ENCODE results near the gene TMEM178B.

Gene TMEM178B

GRCh38 chr7:141352955-141353354 lies 279.1 kb downstream of the TMEM178B start:
- no peaks in the 10 kb centered on the region for H3K9me3 Mint-ChIP-seq (ENCODE audit: low read depth)
- no peak overlapping the region for H3K27ac Mint-ChIP-seq
- peaks cover 3% of the 10 kb centered on the region for H3K27me3 Mint-ChIP-seq
- H3K4me1 Mint-ChIP-seq (ENCODE audit: low read depth): peaks cover 12% of the 10 kb centered on the region
- no peak overlapping the region for H3K4me3 Mint-ChIP-seq
- no peaks in the 10 kb centered on the region for H3K36me3 Mint-ChIP-seq

DNA sequence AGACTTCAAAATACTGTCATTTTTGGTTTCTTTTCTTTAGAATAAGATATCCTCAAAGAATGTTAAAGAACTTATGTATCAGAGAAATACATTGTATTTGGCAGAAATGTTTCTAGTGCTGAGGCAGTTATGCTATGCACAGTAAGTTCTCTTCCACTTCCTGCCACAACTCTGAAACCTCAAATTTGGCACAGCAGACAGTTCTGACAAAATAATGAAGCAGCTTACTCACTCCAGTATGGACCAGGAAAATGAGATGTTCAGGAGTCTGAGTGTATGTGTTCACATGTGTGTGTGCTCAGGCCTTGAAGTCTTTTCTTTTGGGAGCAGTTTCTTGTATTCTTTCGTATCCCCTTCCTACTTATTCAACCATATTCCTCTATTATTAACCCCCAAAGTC lies 280.4 kb downstream of the TMEM178B start:
- H3K4me1 Mint-ChIP-seq (ENCODE audit: low read depth): peaks cover 12% of the 10 kb centered on the region
- no peak overlapping the region for H3K27ac Mint-ChIP-seq
- peaks cover 8% of the 10 kb centered on the region for H3K27me3 Mint-ChIP-seq
- H3K4me3 Mint-ChIP-seq: no peak overlapping the region
- H3K9me3 Mint-ChIP-seq (ENCODE audit: low read depth): no peaks in the 10 kb centered on the region
- peaks cover 2% of the 10 kb centered on the region for H3K36me3 Mint-ChIP-seq

GRCh38 chr7:141355032-141355431 lies 281.2 kb downstream of the TMEM178B start:
- Mint-ChIP-seq H3K9me3 (ENCODE audit: low read depth) (no peaks in the 10 kb centered on the region), H3K27ac (no peak overlapping the region), H3K4me1 (ENCODE audit: low read depth) (peaks cover 12% of the 10 kb centered on the region), H3K4me3 (no peak overlapping the region), H3K27me3 (peaks cover 8% of the 10 kb centered on the region), H3K36me3 (peaks cover 4% of the 10 kb centered on the region)

- Mint-ChIP-seq H3K9me3 (ENCODE audit: low read depth) (no peaks in the 10 kb centered on the region), H3K27ac (no peak overlapping the region), H3K36me3 (peaks cover 4% of the 10 kb centered on the region), H3K4me3 (no peak overlapping the region), H3K4me1 (ENCODE audit: low read depth) (peaks cover 12% of the 10 kb centered on the region), H3K27me3 (peaks cover 8% of the 10 kb centered on the region)
Measured at GRCh38 chr7:141356161-141356560, 282.3 kb downstream of the TMEM178B start.

DNA sequence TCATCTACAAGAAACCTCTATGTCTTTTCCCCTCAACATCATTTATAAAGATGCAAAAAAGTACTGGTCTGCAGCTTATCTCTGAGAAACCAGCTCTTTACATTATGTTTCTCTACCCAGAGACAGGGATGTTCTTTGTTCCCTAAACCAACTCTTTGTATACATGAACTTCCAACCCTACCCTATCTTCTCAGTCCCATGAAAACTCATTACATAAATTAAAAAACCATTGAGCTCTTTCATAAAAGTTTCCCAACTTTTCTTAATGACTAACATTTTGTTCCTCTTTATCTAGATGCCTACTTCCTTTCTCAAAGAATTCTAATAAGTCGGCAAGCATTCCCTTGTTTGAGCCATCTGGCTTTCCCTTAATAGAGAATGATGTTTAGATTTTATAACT lies 284.5 kb downstream of the TMEM178B start:
- Mint-ChIP-seq H3K9me3 (ENCODE audit: low read depth) (no peaks in the 10 kb centered on the region), H3K36me3 (peaks cover 4% of the 10 kb centered on the region), H3K27ac (no peak overlapping the region), H3K27me3 (peaks cover 8% of the 10 kb centered on the region), H3K4me3 (no peak overlapping the region), H3K4me1 (ENCODE audit: low read depth) (peaks cover 12% of the 10 kb centered on the region)

DNA sequence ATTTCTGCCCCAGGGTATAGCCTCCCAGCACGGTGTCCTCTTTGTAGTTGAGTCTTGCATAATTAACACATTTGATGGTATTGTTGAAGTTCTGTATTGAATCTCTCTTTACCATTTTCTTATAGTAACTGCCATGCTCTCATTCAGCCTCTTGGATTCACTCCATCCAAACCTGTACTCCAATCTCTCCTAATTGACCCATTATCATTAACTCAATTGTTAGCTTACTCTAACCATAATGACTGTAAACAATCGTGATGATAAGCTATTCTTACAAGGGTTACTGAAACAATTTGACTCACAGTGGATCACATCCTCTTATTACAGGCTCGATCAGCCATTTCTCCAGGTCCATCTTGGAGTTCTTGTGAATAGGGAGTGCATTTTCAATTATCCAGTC lies 285.4 kb downstream of the TMEM178B start:
- Mint-ChIP-seq H3K4me1 (ENCODE audit: low read depth) (peaks cover 7% of the 10 kb centered on the region), H3K36me3 (peaks cover 4% of the 10 kb centered on the region), H3K9me3 (ENCODE audit: low read depth) (no peaks in the 10 kb centered on the region), H3K27ac (no peak overlapping the region), H3K27me3 (peaks cover 8% of the 10 kb centered on the region), H3K4me3 (no peak overlapping the region)

- Mint-ChIP-seq H3K4me1 (ENCODE audit: low read depth) (peaks cover 2% of the 10 kb centered on the region), H3K27me3 (peaks cover 8% of the 10 kb centered on the region), H3K27ac (no peak overlapping the region), H3K9me3 (ENCODE audit: low read depth) (no peaks in the 10 kb centered on the region), H3K4me3 (no peak overlapping the region), H3K36me3 (peaks cover 4% of the 10 kb centered on the region)
Measured at GRCh38 chr7:141359740-141360415, 286.0 kb downstream of the TMEM178B start.

- Mint-ChIP-seq H3K36me3 (peaks cover 4% of the 10 kb centered on the region), H3K27ac (no peak overlapping the region), H3K9me3 (ENCODE audit: low read depth) (no peaks in the 10 kb centered on the region), H3K4me3 (no peak overlapping the region), H3K27me3 (peaks cover 8% of the 10 kb centered on the region), H3K4me1 (ENCODE audit: low read depth) (no peaks in the 10 kb centered on the region)
Measured at GRCh38 chr7:141360416-141360760, 286.5 kb downstream of the TMEM178B start.

GRCh38 chr7:141360803-141361202 lies 286.9 kb downstream of the TMEM178B start:
- no peaks in the 10 kb centered on the region for H3K4me1 Mint-ChIP-seq (ENCODE audit: low read depth)
- no peak overlapping the region for H3K4me3 Mint-ChIP-seq
- peaks cover 4% of the 10 kb centered on the region for H3K36me3 Mint-ChIP-seq
- no peak overlapping the region for H3K27ac Mint-ChIP-seq
- peaks cover 8% of the 10 kb centered on the region for H3K27me3 Mint-ChIP-seq
- H3K9me3 Mint-ChIP-seq (ENCODE audit: low read depth): no peaks in the 10 kb centered on the region

- peaks cover 8% of the 10 kb centered on the region for H3K27me3 Mint-ChIP-seq
- H3K36me3 Mint-ChIP-seq: peaks cover 4% of the 10 kb centered on the region
- H3K9me3 Mint-ChIP-seq (ENCODE audit: low read depth): no peaks in the 10 kb centered on the region
Measured at GRCh38 chr7:141361479-141361878, 287.6 kb downstream of the TMEM178B start.

GRCh38 chr7:141361960-141362359 lies 288.1 kb downstream of the TMEM178B start:
- no peak overlapping the region for H3K27ac Mint-ChIP-seq
- H3K4me1 Mint-ChIP-seq (ENCODE audit: low read depth): no peaks in the 10 kb centered on the region
- H3K36me3 Mint-ChIP-seq: peaks cover 4% of the 10 kb centered on the region
- H3K4me3 Mint-ChIP-seq: no peak overlapping the region
- no peaks in the 10 kb centered on the region for H3K9me3 Mint-ChIP-seq (ENCODE audit: low read depth)
- peaks cover 8% of the 10 kb centered on the region for H3K27me3 Mint-ChIP-seq

More at GRCh38 chr7:141361479-141361878, 287.6 kb downstream of the TMEM178B start:
- H3K4me1 Mint-ChIP-seq (ENCODE audit: low read depth): no peaks in the 10 kb centered on the region
- H3K4me3 Mint-ChIP-seq: no peak overlapping the region
- no peak overlapping the region for H3K27ac Mint-ChIP-seq

DNA sequence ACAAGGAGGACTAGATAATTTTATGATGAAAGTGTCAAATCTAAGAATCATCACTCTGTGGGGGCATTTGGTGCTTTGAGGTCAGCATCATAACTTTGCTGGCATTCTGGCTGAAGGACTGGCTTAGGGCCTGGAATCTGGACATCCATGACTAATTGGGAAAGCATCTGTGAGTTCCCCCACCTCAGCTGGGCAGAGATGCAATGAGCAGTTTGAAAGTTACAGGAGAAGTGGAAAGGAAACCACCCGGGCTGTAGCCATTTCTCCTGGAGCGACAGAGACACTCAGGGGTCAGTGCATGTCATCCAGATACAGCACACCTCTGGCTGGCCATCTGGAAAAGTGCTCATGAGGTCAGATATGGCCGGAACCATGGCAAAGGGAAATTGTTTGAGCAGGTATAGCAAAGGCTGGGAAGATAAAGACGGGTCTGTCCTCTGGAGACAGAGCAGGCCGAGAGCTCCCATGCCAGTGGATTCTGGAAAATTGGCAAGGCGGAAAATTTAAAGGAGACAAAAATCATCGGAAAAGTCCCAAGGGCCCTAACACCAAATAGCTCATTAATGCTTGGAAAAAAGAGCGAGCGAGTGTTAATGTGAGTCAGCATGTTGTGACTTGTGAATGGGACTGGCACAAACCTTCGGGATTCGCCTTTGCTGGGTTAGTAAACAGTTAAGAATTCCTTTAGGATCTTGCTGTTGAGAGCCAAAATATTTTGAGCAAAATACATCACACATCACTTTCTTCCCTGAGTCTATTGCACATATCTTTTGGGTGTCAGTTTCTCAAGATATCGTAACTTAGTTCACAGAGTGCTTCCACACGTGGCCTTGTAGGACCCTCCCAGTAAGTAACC lies 288.9 kb downstream of the TMEM178B start:
- Mint-ChIP-seq H3K36me3 (peaks cover 4% of the 10 kb centered on the region), H3K27me3 (peaks cover 6% of the 10 kb centered on the region), H3K4me1 (ENCODE audit: low read depth) (no peaks in the 10 kb centered on the region), H3K27ac (no peak overlapping the region), H3K4me3 (no peak overlapping the region), H3K9me3 (ENCODE audit: low read depth) (no peaks in the 10 kb centered on the region)

DNA sequence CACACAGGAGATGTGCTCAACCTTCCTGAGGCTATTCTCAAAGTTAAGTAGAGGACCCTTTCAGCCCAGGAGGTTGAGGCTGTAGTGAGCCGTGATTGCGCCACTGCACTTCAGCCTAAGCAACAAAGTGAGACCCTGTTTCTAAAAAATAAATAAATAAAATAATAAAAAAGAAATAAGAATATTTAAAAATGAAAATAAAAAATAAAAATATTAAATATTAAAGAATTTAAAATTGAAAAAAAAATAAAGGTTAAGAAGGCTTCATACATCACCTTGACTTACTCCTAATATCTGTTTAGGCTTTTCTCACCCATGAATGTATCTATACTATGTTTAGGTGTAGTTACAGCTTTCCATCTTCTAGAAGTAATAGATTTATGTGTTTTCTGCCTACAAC lies 289.9 kb downstream of the TMEM178B start:
- Mint-ChIP-seq H3K27me3 (peaks cover 4% of the 10 kb centered on the region), H3K4me3 (no peak overlapping the region), H3K27ac (no peak overlapping the region), H3K36me3 (peaks cover 4% of the 10 kb centered on the region), H3K4me1 (ENCODE audit: low read depth) (no peaks in the 10 kb centered on the region), H3K9me3 (ENCODE audit: low read depth) (no peaks in the 10 kb centered on the region)

DNA sequence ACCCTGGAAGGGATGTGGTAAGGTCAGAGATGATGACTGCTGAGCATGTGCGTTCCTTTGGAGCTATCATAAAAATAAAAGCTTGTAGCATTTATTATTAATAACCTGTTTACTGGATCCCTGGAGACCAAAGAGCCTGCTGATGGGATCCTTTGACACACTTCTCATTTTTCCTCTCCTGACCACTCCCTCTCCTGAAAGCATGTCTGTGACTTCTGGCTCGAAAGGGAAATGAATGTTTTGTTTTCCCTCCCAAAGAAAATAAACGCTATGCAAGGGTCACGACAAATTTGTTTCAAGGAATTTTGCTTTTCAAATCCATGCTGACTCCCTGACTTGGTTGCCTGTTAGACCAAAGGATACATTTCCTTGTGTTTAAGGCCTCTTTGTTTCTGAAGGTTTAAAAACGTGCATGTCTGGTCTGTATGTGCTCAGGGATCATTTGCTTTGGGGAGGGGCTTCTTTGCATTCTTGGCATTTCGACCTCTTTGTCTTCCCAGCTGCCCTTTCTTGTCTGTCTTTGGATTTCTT lies 292.3 kb downstream of the TMEM178B start:
- no peak overlapping the region for H3K27ac Mint-ChIP-seq
- H3K4me3 Mint-ChIP-seq: no peak overlapping the region
- H3K4me1 Mint-ChIP-seq (ENCODE audit: low read depth): no peaks in the 10 kb centered on the region
- H3K27me3 Mint-ChIP-seq: no peaks in the 10 kb centered on the region
- no peaks in the 10 kb centered on the region for H3K9me3 Mint-ChIP-seq (ENCODE audit: low read depth)
- no peaks in the 10 kb centered on the region for H3K36me3 Mint-ChIP-seq

DNA sequence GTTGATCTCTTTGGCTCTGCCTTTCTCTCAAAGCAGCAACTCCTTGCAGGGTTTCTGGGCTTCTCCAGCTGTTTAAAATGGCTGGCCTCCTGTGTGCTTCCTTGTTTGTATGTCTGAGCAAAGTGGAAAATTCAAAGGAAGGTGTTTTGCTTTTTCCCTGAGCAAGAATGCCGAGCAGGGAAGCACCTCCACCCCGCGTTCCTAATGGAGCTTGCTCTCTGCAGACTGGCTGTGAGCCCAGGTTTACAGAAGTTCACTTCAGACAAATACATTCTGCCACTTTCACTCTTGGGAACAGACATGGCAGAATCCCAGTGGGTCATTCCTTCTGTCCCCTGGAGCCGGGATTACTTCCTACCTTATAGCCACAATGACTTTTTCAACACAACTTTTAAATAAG lies 295.6 kb downstream of the TMEM178B start:
- Mint-ChIP-seq H3K27me3 (peaks cover 1% of the 10 kb centered on the region), H3K36me3 (no peaks in the 10 kb centered on the region), H3K9me3 (ENCODE audit: low read depth) (no peaks in the 10 kb centered on the region), H3K4me3 (no peak overlapping the region), H3K4me1 (ENCODE audit: low read depth) (no peaks in the 10 kb centered on the region), H3K27ac (no peak overlapping the region)
